OCI-LY7 (cell line): ENCODE data around the gene RTEL1.
"Not testable (repeated sequence)": the region's sequence is repeated elsewhere in the genome, so short reads cannot be mapped to it uniquely, and the experiment has no call there.

Source experiments
- EZH2phosphoT487 ChIP-seq: fragments of 200-600 bp; sonication (generic); IDR thresholded peaks from 2 replicates; pipeline ENCODE4 v1.6.1; 2018; ENCODE audit warnings: low read depth, borderline replicate concordance, mild to moderate bottlenecking, mixed run types, antibody characterized with exemption, low read length, moderate library complexity, mixed read lengths
- TF ChIP-seq, protein P1 (sequence below): fragments of 200-600 bp; sonication (generic); conservative IDR thresholded peaks from 2 replicates; pipeline ENCODE4 v1.5.1; 2014; ENCODE audit warnings: mild to moderate bottlenecking, antibody characterized with exemption, low read length, moderate library complexity, mixed read lengths

DNA sequence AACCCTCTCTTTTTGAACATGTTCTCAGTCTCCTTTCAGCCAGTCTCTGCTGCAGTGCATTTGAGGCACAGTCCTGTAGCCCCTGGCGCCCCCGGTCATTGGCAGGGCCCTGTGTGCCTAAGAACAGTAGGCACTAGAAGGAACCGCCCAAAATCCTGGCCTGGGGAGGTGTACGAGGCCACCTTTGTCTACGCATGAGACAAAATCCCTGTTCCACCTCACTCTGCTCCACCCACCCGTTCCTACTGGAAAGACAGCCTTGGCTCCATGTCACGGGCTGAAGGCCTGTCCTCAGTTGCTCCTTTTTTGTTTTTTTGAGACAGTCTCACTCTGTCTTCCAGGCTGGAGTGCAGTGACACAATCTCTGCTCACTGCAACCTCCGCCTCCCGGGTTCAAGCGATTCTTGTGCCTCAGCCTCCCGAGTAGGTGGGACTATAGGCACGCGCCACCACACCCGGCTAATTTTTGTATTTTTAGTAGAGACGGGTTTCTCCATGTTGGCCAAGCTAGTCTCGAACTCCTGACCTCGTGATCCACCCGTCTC, 72.1 kb downstream of the RTEL1 start:
- not testable (repeated sequence) for TF ChIP-seq EZH2phosphoT487
- TF ChIP-seq, protein P1, sequence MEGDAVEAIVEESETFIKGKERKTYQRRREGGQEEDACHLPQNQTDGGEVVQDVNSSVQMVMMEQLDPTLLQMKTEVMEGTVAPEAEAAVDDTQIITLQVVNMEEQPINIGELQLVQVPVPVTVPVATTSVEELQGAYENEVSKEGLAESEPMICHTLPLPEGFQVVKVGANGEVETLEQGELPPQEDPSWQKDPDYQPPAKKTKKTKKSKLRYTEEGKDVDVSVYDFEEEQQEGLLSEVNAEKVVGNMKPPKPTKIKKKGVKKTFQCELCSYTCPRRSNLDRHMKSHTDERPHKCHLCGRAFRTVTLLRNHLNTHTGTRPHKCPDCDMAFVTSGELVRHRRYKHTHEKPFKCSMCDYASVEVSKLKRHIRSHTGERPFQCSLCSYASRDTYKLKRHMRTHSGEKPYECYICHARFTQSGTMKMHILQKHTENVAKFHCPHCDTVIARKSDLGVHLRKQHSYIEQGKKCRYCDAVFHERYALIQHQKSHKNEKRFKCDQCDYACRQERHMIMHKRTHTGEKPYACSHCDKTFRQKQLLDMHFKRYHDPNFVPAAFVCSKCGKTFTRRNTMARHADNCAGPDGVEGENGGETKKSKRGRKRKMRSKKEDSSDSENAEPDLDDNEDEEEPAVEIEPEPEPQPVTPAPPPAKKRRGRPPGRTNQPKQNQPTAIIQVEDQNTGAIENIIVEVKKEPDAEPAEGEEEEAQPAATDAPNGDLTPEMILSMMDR = not testable (repeated sequence)
